HG03196 (cell line): ENCODE results near the gene ZNF385B.

ENCODE experiments used
- ATAC-seq: cut with Tn5 transposase; IDR thresholded peaks from one replicate; pipeline ENCODE4 v1.9.1; 2021; ENCODE audit not compliant: unreplicated experiment

The ZNF385B gene

GRCh38 chr2:179447839-179448447, 413.5 kb downstream of the ZNF385B start:
- no peak for ATAC-seq

- no peak for ATAC-seq
Observed at GRCh38 chr2:179447421-179447820, 414.0 kb downstream of the ZNF385B start.

- ATAC-seq = no peak
Observed at GRCh38 chr2:179446476-179447141, 414.8 kb downstream of the ZNF385B start.

GRCh38 chr2:179444056-179444455, 417.4 kb downstream of the ZNF385B start:
- no peak for ATAC-seq

- ATAC-seq = no peak
Observed at GRCh38 chr2:179443180-179443579, 418.2 kb downstream of the ZNF385B start.

- no peak for ATAC-seq
Observed at GRCh38 chr2:179442206-179442605, 419.2 kb downstream of the ZNF385B start.

GRCh38 chr2:179441551-179441950, 419.9 kb downstream of the ZNF385B start:
- no peak for ATAC-seq

- ATAC-seq = no peak
Observed at GRCh38 chr2:179440642-179441251, 420.7 kb downstream of the ZNF385B start.

GRCh38 chr2:179438654-179439053, 422.8 kb downstream of the ZNF385B start:
- ATAC-seq = no peak

GRCh38 chr2:179437430-179437829, 424.0 kb downstream of the ZNF385B start:
- ATAC-seq = no peak

GRCh38 chr2:179435566-179435965, 425.8 kb downstream of the ZNF385B start:
- no peak for ATAC-seq

- ATAC-seq = no peak
Observed at GRCh38 chr2:179435000-179435399, 426.4 kb downstream of the ZNF385B start.

GRCh38 chr2:179434357-179434756, 427.1 kb downstream of the ZNF385B start:
- no peak for ATAC-seq

- no peak for ATAC-seq
Observed at GRCh38 chr2:179432751-179433150, 428.7 kb downstream of the ZNF385B start.

GRCh38 chr2:179429597-179429996, 431.8 kb downstream of the ZNF385B start:
- no peak for ATAC-seq

GRCh38 chr2:179429060-179429471, 432.3 kb downstream of the ZNF385B start:
- ATAC-seq = no peak

GRCh38 chr2:179428649-179429048, 432.8 kb downstream of the ZNF385B start:
- ATAC-seq = no peak

GRCh38 chr2:179427065-179427464, 434.3 kb downstream of the ZNF385B start:
- no peak for ATAC-seq

GRCh38 chr2:179424571-179424970, 436.8 kb downstream of the ZNF385B start:
- ATAC-seq = no peak

GRCh38 chr2:179422037-179422643, 439.3 kb downstream of the ZNF385B start:
- ATAC-seq = peak; percentile 79

GRCh38 chr2:179417436-179417949, 443.9 kb downstream of the ZNF385B start:
- ATAC-seq = no peak

GRCh38 chr2:179412112-179412511, 449.3 kb downstream of the ZNF385B start:
- ATAC-seq = no peak
